Smooth muscle cell (in vitro differentiated cells): ENCODE results near the gene CPLX3. TPM values are rescaled to one million over a fixed set of nuclear protein-coding genes. Genes with fewer than 3 reads are reported as not detected.

Experiments
- DNase-seq: peaks from one replicate; lab custom pipeline; 2025; ENCODE audit not compliant: unreplicated experiment; lab: John Stamatoyannopoulos, UW
- H2AFZ ChIP-seq: fragments of 200-600 bp; sonication (generic); 2 replicates; pipeline ENCODE4 v1.6.0; 2016; ENCODE audit warnings: antibody characterized with exemption, low read depth, mild to moderate bottlenecking
- H3F3A ChIP-seq: fragments of 200-600 bp; sonication (generic); 2 replicates; pipeline ENCODE4 v1.6.0; 2017; ENCODE audit warnings: antibody characterized with exemption, low read depth
- H3K27ac ChIP-seq: fragments of 200-600 bp; sonication (generic); 2 replicates; pipeline ENCODE4 v1.5.1; 2016; ENCODE audit warnings: low read depth, mild to moderate bottlenecking
- H3K27me3 ChIP-seq: fragments of 200-600 bp; sonication (generic); 2 replicates; pipeline ENCODE4 v1.6.1; 2016; ENCODE audit warnings: low read depth, mild to moderate bottlenecking
- H3K36me3 ChIP-seq: fragments of 200-600 bp; sonication (generic); 2 replicates; pipeline ENCODE4 v1.5.1; 2016; ENCODE audit warnings: low read depth
- H3K4me1 ChIP-seq: fragments of 200-600 bp; sonication (generic); 2 replicates; pipeline ENCODE4 v1.5.1; 2016; ENCODE audit warnings: low read depth
- H3K4me2 ChIP-seq: fragments of 200-600 bp; sonication (generic); 2 replicates; pipeline ENCODE4 v1.6.0; 2016; ENCODE audit warnings: mild to moderate bottlenecking
- H3K4me3 ChIP-seq: fragments of 200-600 bp; sonication (generic); 2 replicates; pipeline ENCODE4 v1.5.1; 2016; ENCODE audit warnings: mild to moderate bottlenecking
- H3K79me2 ChIP-seq: fragments of 200-600 bp; sonication (generic); 2 replicates; pipeline ENCODE4 v1.6.0; 2016; ENCODE audit warnings: low read depth, mild to moderate bottlenecking
- H3K9ac ChIP-seq: fragments of 200-600 bp; sonication (generic); 2 replicates; pipeline ENCODE4 v1.6.0; 2016; ENCODE audit warnings: low read depth
- H3K9me3 ChIP-seq: fragments of 200-600 bp; sonication (generic); replicated peaks from 2 replicates; pipeline ENCODE4 v1.5.1; 2016; ENCODE audit warnings: low read depth
- H4K20me1 ChIP-seq: fragments of 200-600 bp; sonication (generic); 2 replicates; pipeline ENCODE4 v1.6.0; 2016; ENCODE audit warnings: low read depth
- CTCF ChIP-seq: fragments of 200-600 bp; sonication (generic); IDR thresholded peaks from 2 replicates; pipeline ENCODE4 v1.5.1; 2017; ENCODE audit warnings: borderline replicate concordance, mild to moderate bottlenecking, antibody characterized with exemption; ENCODE audit not compliant: insufficient read depth, poor library complexity, severe bottlenecking
- WGBS: methylation state at CpG from one replicate; pipeline ENCODE4 v1.1.7; 2016; ENCODE audit warnings: low lambda C conversion rate; 5-methylcytosine and 5-hydroxymethylcytosine counted together
- polyA plus RNA-seq: library from polyadenylated mRNA; unstranded; fragments of >200 nt; fragmentation: Nextera tagmentation; extraction: Ambion mirVana; gene quantifications from 2 replicates; pipeline ENCODE4 v1.2.1, GENCODE V29; 2016
- total RNA-seq: library from RNA; depleted of rRNA; stranded (reverse); fragments of >200 nt; gene quantifications from 2 replicates; pipeline ENCODE4 v1.2.3, GENCODE V29; 2014

CPLX3 gene
- total and polyA plus RNA-seq, 2 experiments from 2014 or later, result 0.22 TPM; not detected in 1

- H3K4me2 ChIP-seq, result peak within 1 kb of the TSS; percentile 99
- no peak within 1 kb of the TSS for H3K27ac ChIP-seq
- H3K79me2 ChIP-seq, result peaks cover 43% of the 10 kb centered on the region
- no peaks in the 10 kb centered on the region for H3K9me3 ChIP-seq
- H3K4me3 ChIP-seq, result peak within 1 kb of the TSS; percentile 70
- 2% methylated on average over 33 of the region's 74 CpGs for WGBS
- DNase-seq, result peak; percentile 64
- peak within 1 kb of the TSS; percentile 97 for H2AFZ ChIP-seq
- H3K9ac ChIP-seq, result peak within 1 kb of the TSS; percentile 54
- peaks cover 41% of the 10 kb centered on the region for H4K20me1 ChIP-seq
- peak; percentile 50 for TF ChIP-seq CTCF
- no peaks in the 10 kb centered on the region for H3K36me3 ChIP-seq
- peaks cover 24% of the 10 kb centered on the region for H3K4me1 ChIP-seq
- H3F3A ChIP-seq, result no peaks in the 10 kb centered on the region
- H3K27me3 ChIP-seq, result no peaks in the 10 kb centered on the region
Measured at GRCh38 chr15:74781431-74782258, 44.8 kb upstream of the CPLX3 start, which contains the start of gene CSK. CSK (plus strand) TSS chr15:74782080; CDS start chr15:74798298, 16,218 bp downstream.

GRCh38 chr15:74782259-74783071 is 44.0 kb upstream of the CPLX3 start:
- H3K27me3 ChIP-seq, result no peaks in the 10 kb centered on the region
- TF ChIP-seq CTCF, result no peak
- H3K9me3 ChIP-seq, result no peaks in the 10 kb centered on the region
- 3% methylated on average over 26 of the region's 72 CpGs for WGBS
- H4K20me1 ChIP-seq, result peaks cover 49% of the 10 kb centered on the region
- H3F3A ChIP-seq, result no peaks in the 10 kb centered on the region
- H3K4me3 ChIP-seq, result peak overlapping the region; percentile 70
- no peak for DNase-seq
- H3K4me1 ChIP-seq, result peaks cover 19% of the 10 kb centered on the region
- H3K4me2 ChIP-seq, result peak overlapping the region; percentile 94
- no peaks in the 10 kb centered on the region for H3K36me3 ChIP-seq
- no peak overlapping the region for H2AFZ ChIP-seq
- H3K79me2 ChIP-seq, result peaks cover 52% of the 10 kb centered on the region
- H3K27ac ChIP-seq, result no peak overlapping the region
- H3K9ac ChIP-seq, result peak overlapping the region; percentile 54

- Histone ChIP-seq H3K27me3 (no peaks in the 10 kb centered on the region), H3K4me3 (peak overlapping the region; percentile 70), H3K4me2 (peak overlapping the region; percentile 94), H3K9ac (peak overlapping the region; percentile 54), H2AFZ (no peak overlapping the region), H3K27ac (no peak overlapping the region), H3K9me3 (no peaks in the 10 kb centered on the region), H3K4me1 (peaks cover 16% of the 10 kb centered on the region), H4K20me1 (peaks cover 57% of the 10 kb centered on the region), H3K36me3 (no peaks in the 10 kb centered on the region), H3K79me2 (peaks cover 57% of the 10 kb centered on the region), H3F3A (no peaks in the 10 kb centered on the region)
- TF ChIP-seq CTCF, result no peak
- 30% methylated on average over 13 of the region's 13 CpGs for WGBS
- DNase-seq, result no peak
Measured at GRCh38 chr15:74783072-74783807, 43.2 kb upstream of the CPLX3 start.
